ENCODE results near the gene USP17L22.
"Not testable (repeated sequence)": the region's sequence is repeated elsewhere in the genome, so short reads cannot be mapped to it uniquely, and the experiment has no call there.

DNA sequence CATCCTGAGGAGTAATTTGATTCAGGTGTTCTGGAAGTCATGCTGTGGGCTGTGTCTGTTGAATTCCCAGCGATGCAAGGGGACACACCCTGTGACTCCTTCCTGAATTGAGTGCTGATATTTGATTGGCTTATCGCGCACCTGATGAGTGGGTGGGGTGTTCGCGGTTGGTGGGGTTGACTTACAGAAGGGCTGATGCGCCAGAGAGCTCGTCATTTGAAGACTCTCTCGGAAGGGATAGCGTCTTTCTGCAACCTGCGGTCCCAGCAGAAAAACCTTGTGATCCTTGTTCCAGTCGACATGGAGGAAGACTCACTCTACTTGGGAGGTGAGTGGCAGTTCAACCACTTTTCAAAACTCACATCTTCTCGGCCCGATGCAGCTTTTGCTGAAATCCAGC, 4.8 kb upstream of the USP17L22 start, which contains the start of gene USP17L21:
- TF ChIP-seq, protein P1, sequence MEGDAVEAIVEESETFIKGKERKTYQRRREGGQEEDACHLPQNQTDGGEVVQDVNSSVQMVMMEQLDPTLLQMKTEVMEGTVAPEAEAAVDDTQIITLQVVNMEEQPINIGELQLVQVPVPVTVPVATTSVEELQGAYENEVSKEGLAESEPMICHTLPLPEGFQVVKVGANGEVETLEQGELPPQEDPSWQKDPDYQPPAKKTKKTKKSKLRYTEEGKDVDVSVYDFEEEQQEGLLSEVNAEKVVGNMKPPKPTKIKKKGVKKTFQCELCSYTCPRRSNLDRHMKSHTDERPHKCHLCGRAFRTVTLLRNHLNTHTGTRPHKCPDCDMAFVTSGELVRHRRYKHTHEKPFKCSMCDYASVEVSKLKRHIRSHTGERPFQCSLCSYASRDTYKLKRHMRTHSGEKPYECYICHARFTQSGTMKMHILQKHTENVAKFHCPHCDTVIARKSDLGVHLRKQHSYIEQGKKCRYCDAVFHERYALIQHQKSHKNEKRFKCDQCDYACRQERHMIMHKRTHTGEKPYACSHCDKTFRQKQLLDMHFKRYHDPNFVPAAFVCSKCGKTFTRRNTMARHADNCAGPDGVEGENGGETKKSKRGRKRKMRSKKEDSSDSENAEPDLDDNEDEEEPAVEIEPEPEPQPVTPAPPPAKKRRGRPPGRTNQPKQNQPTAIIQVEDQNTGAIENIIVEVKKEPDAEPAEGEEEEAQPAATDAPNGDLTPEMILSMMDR (IDR thresholded peaks at IDR 0.05), result not testable (repeated sequence)
- not testable (repeated sequence) for TF ChIP-seq POLR2A, POLR2AphosphoS5 (IDR thresholded peaks at IDR 0.05)
